Endodermal cell (in vitro differentiated cells): ENCODE results near the gene RIPK3. TPM values are rescaled to one million over a fixed set of nuclear protein-coding genes. Genes with fewer than 3 reads are reported as not detected.
"Not testable (repeated sequence)": the region's sequence is repeated elsewhere in the genome, so short reads cannot be mapped to it uniquely, and the experiment has no call there.

Experiments
- DNase-seq: peaks from one replicate; pipeline ENCODE4 v3.0.0-alpha.2; 2017
- H3K27ac ChIP-seq: 2 replicates; pipeline ENCODE4 v1.5.1; 2013; ENCODE audit warnings: mild to moderate bottlenecking, low read depth, low read length, moderate library complexity
- H3K27me3 ChIP-seq: 2 replicates; pipeline ENCODE4 v1.6.1; 2013; ENCODE audit warnings: mild to moderate bottlenecking, low read length, moderate library complexity; ENCODE audit not compliant: insufficient read depth, control insufficient read depth, poor library complexity, severe bottlenecking
- H3K36me3 ChIP-seq: 2 replicates; pipeline ENCODE4 v1.7.0; 2013; ENCODE audit warnings: mild to moderate bottlenecking, low read length, moderate library complexity; ENCODE audit not compliant: control insufficient read depth, insufficient read depth
- H3K4me1 ChIP-seq: one replicate; pipeline ENCODE4 v1.7.0; 2013; ENCODE audit warnings: low read length; ENCODE audit not compliant: control insufficient read depth, insufficient read depth
- H3K4me3 ChIP-seq: 2 replicates; pipeline ENCODE4 v1.5.1; 2013; ENCODE audit warnings: mild to moderate bottlenecking, low read length, moderate library complexity
- H3K9ac ChIP-seq: 2 replicates; pipeline ENCODE4 v1.6.1; 2013; ENCODE audit warnings: mild to moderate bottlenecking, low read length, moderate library complexity; ENCODE audit not compliant: poor library complexity, severe bottlenecking; ENCODE audit errors: extremely low read depth
- H3K9me3 ChIP-seq: 2 replicates; pipeline ENCODE4 v1.6.1; 2013; ENCODE audit warnings: mild to moderate bottlenecking, low read length, moderate library complexity; ENCODE audit not compliant: control insufficient read depth
- H3K27ac Mint-ChIP-seq: 2 replicates; pipeline ENCODE4 v1.8.0; 2020; ENCODE audit warnings: mixed read lengths
- H3K27me3 Mint-ChIP-seq: 2 replicates; pipeline ENCODE4 v1.8.0; 2021; ENCODE audit warnings: mild to moderate bottlenecking, mixed read lengths; ENCODE audit not compliant: insufficient read depth
- H3K36me3 Mint-ChIP-seq: 2 replicates; pipeline ENCODE4 v1.8.0; 2020; ENCODE audit warnings: low read depth, mixed read lengths
- H3K4me1 Mint-ChIP-seq: 2 replicates; pipeline ENCODE4 v1.8.0; 2020; ENCODE audit warnings: mixed read lengths
- H3K4me3 Mint-ChIP-seq: 2 replicates; pipeline ENCODE4 v1.8.0; 2020; ENCODE audit warnings: mild to moderate bottlenecking, moderate library complexity, mixed read lengths
- H3K9me3 Mint-ChIP-seq: 2 replicates; pipeline ENCODE4 v1.8.0; 2020; ENCODE audit warnings: mild to moderate bottlenecking, mixed read lengths
- CTCF ChIP-seq: fragments of 200-600 bp; sonication (generic); conservative IDR thresholded peaks from 2 replicates; pipeline ENCODE4 v1.5.0; 2021; ENCODE audit warnings: antibody characterized with exemption, mild to moderate bottlenecking
- WGBS, 2 experiments: methylation state at CpG; one replicate each; pipeline versions ENCODE4 v1.1.5 to v1.1.7; 2013; ENCODE audit warnings: missing lambda C conversion rate in 2 of 2, mixed read lengths in 1 of 2; ENCODE audit not compliant: insufficient coverage in 1 of 2, insufficient read length in 1 of 2; 5-methylcytosine and 5-hydroxymethylcytosine counted together
- total RNA-seq, 2 donors: library from RNA; stranded (reverse); fragmentation: NEBNext Ultra II Directional in 1 of 2; extraction: Animal tissue kit (Norgen Biotek cat#: 25700) in 1 of 2; gene quantifications; 2 replicates in 1 of 2; 3 replicates in 1 of 2; pipeline ENCODE4 v1.2.1, GENCODE V29; 2021

RIPK3 gene
- total RNA-seq, 2 donors from 2014 or later: not detected

GRCh38 chr14:24355009-24355408 lies 15.2 kb upstream of the RIPK3 start:
- H3K4me1 Mint-ChIP-seq: no peaks in the 10 kb centered on the region
- no peak overlapping the region for H3K4me3 Mint-ChIP-seq
- no peak overlapping the region for H3K27ac Mint-ChIP-seq
- no peaks in the 10 kb centered on the region for H3K36me3 Mint-ChIP-seq
- H3K9ac ChIP-seq: no peak overlapping the region
- H3K4me1 ChIP-seq: no peaks in the 10 kb centered on the region
- peaks cover 74% of the 10 kb centered on the region for H3K27me3 Mint-ChIP-seq
- no peak overlapping the region for H3K4me3 ChIP-seq
- H3K27ac ChIP-seq: no peak overlapping the region
- no peak for DNase-seq
- H3K9me3 Mint-ChIP-seq: no peaks in the 10 kb centered on the region
- H3K9me3 ChIP-seq: peaks cover 6% of the 10 kb centered on the region
- WGBS, 2 experiments: 94 to 96% methylated on average over 3 to 5 of the region's 7 CpGs
- TF ChIP-seq CTCF: no peak
- no peaks in the 10 kb centered on the region for H3K36me3 ChIP-seq
- peaks cover 55% of the 10 kb centered on the region for H3K27me3 ChIP-seq

- not testable (repeated sequence) for H3K4me1 ChIP-seq, H3K36me3 ChIP-seq, H3K4me3 Mint-ChIP-seq, H3K9me3 Mint-ChIP-seq, H3K9ac ChIP-seq, DNase-seq, H3K4me3 ChIP-seq, H3K27ac ChIP-seq, H3K36me3 Mint-ChIP-seq, H3K9me3 ChIP-seq, H3K4me1 Mint-ChIP-seq, H3K27ac Mint-ChIP-seq
- WGBS, 2 experiments: 87% methylated on average over 3 of the region's 3 CpGs; no CpG with 5 or more reads in 1 of the 2 experiments
- peaks cover 74% of the 10 kb centered on the region for H3K27me3 Mint-ChIP-seq
- peaks cover 56% of the 10 kb centered on the region for H3K27me3 ChIP-seq
Observed at GRCh38 chr14:24354482-24354825, 14.7 kb upstream of the RIPK3 start.

- no peaks in the 10 kb centered on the region for H3K4me1 Mint-ChIP-seq
- TF ChIP-seq CTCF: no peak
- DNase-seq: peak; percentile 13
- peaks cover 63% of the 10 kb centered on the region for H3K27me3 ChIP-seq
- H3K4me1 ChIP-seq: no peaks in the 10 kb centered on the region
- no peak overlapping the region for H3K4me3 Mint-ChIP-seq
- H3K27ac ChIP-seq: no peak overlapping the region
- H3K4me3 ChIP-seq: no peak overlapping the region
- WGBS, 2 experiments: 92 to 100% methylated on average over 3 of the region's 5 CpGs
- H3K9me3 Mint-ChIP-seq: no peaks in the 10 kb centered on the region
- H3K27ac Mint-ChIP-seq: no peak overlapping the region
- no peaks in the 10 kb centered on the region for H3K36me3 Mint-ChIP-seq
- H3K9me3 ChIP-seq: no peaks in the 10 kb centered on the region
- H3K36me3 ChIP-seq: no peaks in the 10 kb centered on the region
- H3K9ac ChIP-seq: no peak overlapping the region
- H3K27me3 Mint-ChIP-seq: peaks cover 77% of the 10 kb centered on the region
Observed at GRCh38 chr14:24353559-24354481, 14.0 kb upstream of the RIPK3 start.
